Measurements from ENCODE around the gene PIR.

Gene PIR

GRCh38 chrX:15493118-15493962, at the start of gene PIR:
TSS of gene PIR (minus strand) at chrX:15493333. CDS start at chrX:15491257, 2,076 bp downstream.
- no peak for DNase-seq
- H3K9ac ChIP-seq (ENCODE audit: low read depth, low read length): no peak within 1 kb of the TSS
- H3K4me2 ChIP-seq (ENCODE audit: insufficient read depth, low read length): no peak within 1 kb of the TSS

GRCh38 chrX:15530318-15530717, 37.2 kb upstream of the PIR start:
- H3K36me3 ChIP-seq (ENCODE audit: insufficient read depth, low read length): no peaks in the 10 kb centered on the region
- H2AFZ ChIP-seq (ENCODE audit: low read depth, low read length): no peak overlapping the region
- DNase-seq (no peak), ATAC-seq (ENCODE audit: insufficient read depth, low read depth) (no peak)
- H3K4me3 ChIP-seq (ENCODE audit: low read depth in 1 of 2, low read length in 2 of 2): no peak overlapping the region
- no peak overlapping the region for H3K9ac ChIP-seq (ENCODE audit: low read depth, low read length)
- H3K4me1 ChIP-seq (ENCODE audit: insufficient read depth, low read length): no peaks in the 10 kb centered on the region
- H3K9me3 ChIP-seq (ENCODE audit: insufficient read depth, low read length, severe bottlenecking): no peaks in the 10 kb centered on the region
- H3K79me2 ChIP-seq (ENCODE audit: insufficient read depth, low read length): no peaks in the 10 kb centered on the region
- no peak for TF ChIP-seq EZH2 (IDR thresholded peaks at IDR 0.05; ENCODE audit: borderline replicate concordance, low read depth, low read length, severe bottlenecking)
- TF ChIP-seq, protein P1, sequence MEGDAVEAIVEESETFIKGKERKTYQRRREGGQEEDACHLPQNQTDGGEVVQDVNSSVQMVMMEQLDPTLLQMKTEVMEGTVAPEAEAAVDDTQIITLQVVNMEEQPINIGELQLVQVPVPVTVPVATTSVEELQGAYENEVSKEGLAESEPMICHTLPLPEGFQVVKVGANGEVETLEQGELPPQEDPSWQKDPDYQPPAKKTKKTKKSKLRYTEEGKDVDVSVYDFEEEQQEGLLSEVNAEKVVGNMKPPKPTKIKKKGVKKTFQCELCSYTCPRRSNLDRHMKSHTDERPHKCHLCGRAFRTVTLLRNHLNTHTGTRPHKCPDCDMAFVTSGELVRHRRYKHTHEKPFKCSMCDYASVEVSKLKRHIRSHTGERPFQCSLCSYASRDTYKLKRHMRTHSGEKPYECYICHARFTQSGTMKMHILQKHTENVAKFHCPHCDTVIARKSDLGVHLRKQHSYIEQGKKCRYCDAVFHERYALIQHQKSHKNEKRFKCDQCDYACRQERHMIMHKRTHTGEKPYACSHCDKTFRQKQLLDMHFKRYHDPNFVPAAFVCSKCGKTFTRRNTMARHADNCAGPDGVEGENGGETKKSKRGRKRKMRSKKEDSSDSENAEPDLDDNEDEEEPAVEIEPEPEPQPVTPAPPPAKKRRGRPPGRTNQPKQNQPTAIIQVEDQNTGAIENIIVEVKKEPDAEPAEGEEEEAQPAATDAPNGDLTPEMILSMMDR (IDR thresholded peaks at IDR 0.05; ENCODE audit: borderline replicate concordance, extremely low read depth, low read length, poor library complexity, severe bottlenecking): no peak
- no peaks in the 10 kb centered on the region for H3K27me3 ChIP-seq (ENCODE audit: insufficient read depth, low read length, poor library complexity)
- H4K20me1 ChIP-seq (ENCODE audit: insufficient read depth, low read length): no peaks in the 10 kb centered on the region
- no peak overlapping the region for H3K4me2 ChIP-seq (ENCODE audit: insufficient read depth, low read length)
- H3K27ac ChIP-seq (ENCODE audit: low read length): no peak overlapping the region

More at GRCh38 chrX:15493118-15493962, at the start of gene PIR:
- ATAC-seq (ENCODE audit: insufficient read depth, low read depth): no peak
- Histone ChIP-seq H3K79me2 (ENCODE audit: insufficient read depth, low read length) (no peaks in the 10 kb centered on the region), H3K27me3 (ENCODE audit: insufficient read depth, low read length, poor library complexity) (no peaks in the 10 kb centered on the region), H4K20me1 (ENCODE audit: insufficient read depth, low read length) (no peaks in the 10 kb centered on the region), H3K27ac (ENCODE audit: low read length) (no peak within 1 kb of the TSS), H3K4me3 (ENCODE audit: low read depth in 1 of 2, low read length in 2 of 2) (no peak within 1 kb of the TSS), H3K4me1 (ENCODE audit: insufficient read depth, low read length) (no peaks in the 10 kb centered on the region), H3K9me3 (ENCODE audit: insufficient read depth, low read length, severe bottlenecking) (no peaks in the 10 kb centered on the region), H3K36me3 (ENCODE audit: insufficient read depth, low read length) (no peaks in the 10 kb centered on the region), H2AFZ (ENCODE audit: low read depth, low read length) (no peak within 1 kb of the TSS)
- TF ChIP-seq EZH2 (IDR thresholded peaks at IDR 0.05; ENCODE audit: borderline replicate concordance, low read depth, low read length, severe bottlenecking): no peak
- TF ChIP-seq, protein P1 (IDR thresholded peaks at IDR 0.05; ENCODE audit: borderline replicate concordance, extremely low read depth, low read length, poor library complexity, severe bottlenecking): no peak

GRCh38 chrX:15529165-15529564, 36.0 kb upstream of the PIR start:
- TF ChIP-seq EZH2 (IDR thresholded peaks at IDR 0.05; ENCODE audit: borderline replicate concordance, low read depth, low read length, severe bottlenecking): no peak
- no peak overlapping the region for H3K9ac ChIP-seq (ENCODE audit: low read depth, low read length)
- no peaks in the 10 kb centered on the region for H3K79me2 ChIP-seq (ENCODE audit: insufficient read depth, low read length)
- H3K4me3 ChIP-seq (ENCODE audit: low read depth in 1 of 2, low read length in 2 of 2): no peak overlapping the region
- no peak overlapping the region for H3K27ac ChIP-seq (ENCODE audit: low read length)
- no peaks in the 10 kb centered on the region for H4K20me1 ChIP-seq (ENCODE audit: insufficient read depth, low read length)
- H3K36me3 ChIP-seq (ENCODE audit: insufficient read depth, low read length): no peaks in the 10 kb centered on the region
- DNase-seq: no peak
- no peaks in the 10 kb centered on the region for H3K9me3 ChIP-seq (ENCODE audit: insufficient read depth, low read length, severe bottlenecking)
- no peaks in the 10 kb centered on the region for H3K4me1 ChIP-seq (ENCODE audit: insufficient read depth, low read length)
- no peaks in the 10 kb centered on the region for H3K27me3 ChIP-seq (ENCODE audit: insufficient read depth, low read length, poor library complexity)
- no peak overlapping the region for H2AFZ ChIP-seq (ENCODE audit: low read depth, low read length)
- no peak for ATAC-seq (ENCODE audit: insufficient read depth, low read depth)
- no peak overlapping the region for H3K4me2 ChIP-seq (ENCODE audit: insufficient read depth, low read length)

DNA sequence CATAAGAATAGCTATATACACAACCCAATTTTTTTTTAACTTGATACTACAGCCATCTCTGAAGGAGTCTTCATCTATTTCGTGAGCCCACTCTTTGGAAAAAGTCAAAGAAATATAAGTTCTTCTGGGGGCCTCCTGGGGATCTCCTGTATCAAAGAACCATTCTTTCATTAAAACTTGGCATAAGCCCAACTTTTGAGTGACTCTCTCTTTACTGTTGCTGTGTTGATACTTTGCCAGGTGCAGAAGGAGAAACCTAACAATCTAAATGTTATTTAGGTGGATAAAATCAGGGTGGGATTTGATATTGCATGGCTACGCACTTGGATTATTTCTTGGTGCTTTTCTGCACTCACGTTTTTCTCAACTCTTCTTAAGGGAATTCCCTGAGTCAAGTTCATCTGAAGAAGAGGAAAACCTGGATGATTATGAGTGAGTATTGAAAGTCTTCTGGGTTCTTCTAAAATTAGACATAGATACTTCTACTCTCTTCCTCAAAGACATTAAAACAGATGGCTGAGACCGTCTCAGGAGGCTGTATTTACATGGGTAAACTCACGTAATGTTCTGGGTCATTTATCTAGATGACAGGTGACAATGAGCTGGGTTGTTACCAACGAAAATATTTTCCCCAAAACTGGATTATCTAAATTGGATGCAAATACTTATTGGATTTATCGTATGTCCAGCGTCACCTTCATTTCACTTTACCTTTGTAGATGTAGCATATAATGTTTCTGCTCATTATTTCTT, 32.7 kb upstream of the PIR start:
- H3K4me3 ChIP-seq (ENCODE audit: low read depth in 1 of 2, low read length in 2 of 2): no peak overlapping the region
- no peaks in the 10 kb centered on the region for H3K4me1 ChIP-seq (ENCODE audit: insufficient read depth, low read length)
- H4K20me1 ChIP-seq (ENCODE audit: insufficient read depth, low read length): no peaks in the 10 kb centered on the region
- ATAC-seq (ENCODE audit: insufficient read depth, low read depth) (no peak), DNase-seq (no peak)
- H2AFZ ChIP-seq (ENCODE audit: low read depth, low read length): no peak overlapping the region
- no peak overlapping the region for H3K27ac ChIP-seq (ENCODE audit: low read length)
- H3K9ac ChIP-seq (ENCODE audit: low read depth, low read length): no peak overlapping the region
- H3K27me3 ChIP-seq (ENCODE audit: insufficient read depth, low read length, poor library complexity): no peaks in the 10 kb centered on the region
- no peaks in the 10 kb centered on the region for H3K9me3 ChIP-seq (ENCODE audit: insufficient read depth, low read length, severe bottlenecking)
- H3K79me2 ChIP-seq (ENCODE audit: insufficient read depth, low read length): no peaks in the 10 kb centered on the region
- H3K36me3 ChIP-seq (ENCODE audit: insufficient read depth, low read length): no peaks in the 10 kb centered on the region
- TF ChIP-seq, protein P1 (IDR thresholded peaks at IDR 0.05; ENCODE audit: borderline replicate concordance, extremely low read depth, low read length, poor library complexity, severe bottlenecking): no peak
- TF ChIP-seq EZH2 (IDR thresholded peaks at IDR 0.05; ENCODE audit: borderline replicate concordance, low read depth, low read length, severe bottlenecking): no peak
- H3K4me2 ChIP-seq (ENCODE audit: insufficient read depth, low read length): no peak overlapping the region
